NT2/D1 (cell line): Measurements from ENCODE around the gene KCNQ1OT1.

Experiments used
- SUZ12 ChIP-seq: IDR thresholded peaks from 2 replicates; pipeline ENCODE4 v1.6.1; 2011; ENCODE audit not compliant: insufficient read length, insufficient read depth; ENCODE audit errors: extremely low read depth
- YY1 ChIP-seq: IDR thresholded peaks from 2 replicates; pipeline ENCODE4 v1.6.1; 2011; ENCODE audit not compliant: insufficient read length, insufficient read depth
- ZNF274 ChIP-seq: IDR thresholded peaks from 2 replicates; pipeline ENCODE4 v1.6.1; 2011; ENCODE audit warnings: mild to moderate bottlenecking, low read depth, low read length

DNA sequence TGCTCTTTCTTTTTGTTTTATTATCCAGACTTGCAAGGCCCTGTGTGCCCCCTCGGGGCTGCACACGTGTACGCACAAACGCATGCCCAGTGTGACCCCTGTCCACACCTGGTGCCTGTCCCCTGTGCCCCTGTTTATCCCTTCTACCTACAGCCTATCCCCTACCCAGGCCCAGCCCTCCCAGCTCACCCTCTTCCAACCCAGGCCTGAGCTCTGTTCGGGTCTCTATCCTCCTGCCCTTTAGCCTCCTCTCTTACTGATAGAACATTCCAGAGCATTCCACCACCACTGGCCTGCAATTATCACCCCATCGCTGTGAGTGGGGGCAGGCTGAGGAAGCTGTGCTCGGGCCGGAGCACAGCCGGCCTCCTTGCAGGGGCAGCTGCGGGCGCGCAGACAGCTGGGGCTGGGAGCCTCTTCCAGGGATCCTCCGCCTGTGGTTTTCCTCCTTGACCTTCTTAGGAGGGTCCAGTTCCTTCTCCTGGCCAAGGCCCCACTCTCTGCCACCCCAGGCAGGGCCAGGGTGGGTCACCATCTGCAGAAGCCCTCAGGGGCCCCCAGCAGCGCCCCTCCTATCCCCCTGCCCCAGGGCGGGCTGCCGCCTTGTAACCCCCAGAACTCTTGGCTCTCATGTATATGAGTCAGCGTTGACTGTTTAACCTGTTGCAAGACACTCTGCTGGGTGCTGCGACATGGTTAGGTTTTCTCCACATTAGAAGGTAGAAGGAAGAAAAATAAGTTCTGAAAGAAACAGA is 41.8 kb upstream of the KCNQ1OT1 start:
- TF ChIP-seq SUZ12, result no peak
- no peak for TF ChIP-seq YY1
- no peak for TF ChIP-seq ZNF274
